HL-60 (cell line): ENCODE data around the gene BTBD9.

Experiments used
- DNase-seq, 2 experiments: peaks; one replicate each; pipeline ENCODE4 v3.0.0-alpha.2; 2010 to 2020; ENCODE audit warnings: low read depth in 1 of 2, low spot score in 1 of 2
- H3K27ac ChIP-seq: fragments of 250-450 bp; sonication (Bioruptor Pico); replicated peaks from 2 replicates; pipeline ENCODE4 v1.5.1; 2020; ENCODE audit warnings: mild to moderate bottlenecking, moderate library complexity
- H3K27me3 ChIP-seq: fragments of 250-450 bp; sonication (Bioruptor Pico); 2 replicates; pipeline ENCODE4 v1.5.1; 2021; ENCODE audit warnings: mild to moderate bottlenecking, moderate library complexity; ENCODE audit not compliant: insufficient read depth, poor library complexity, severe bottlenecking
- H3K4me3 ChIP-seq: replicated peaks from 2 replicates; pipeline ENCODE4 v1.5.1; 2011; ENCODE audit warnings: mild to moderate bottlenecking, control low read depth, low read length; ENCODE audit not compliant: insufficient read depth
- CTCF ChIP-seq: IDR thresholded peaks from one replicate; pipeline ENCODE4 v1.5.1; 2011; ENCODE audit warnings: low read length, control low read depth, inconsistent platforms; ENCODE audit not compliant: insufficient read depth
- GABPA ChIP-seq: IDR thresholded peaks from 2 replicates; pipeline ENCODE4 v1.6.1; 2012; ENCODE audit warnings: low read depth
- POLR2AphosphoS5 ChIP-seq: IDR thresholded peaks from 2 replicates; pipeline ENCODE4 v1.6.1; 2012; ENCODE audit warnings: low read depth
- SPI1 ChIP-seq: IDR thresholded peaks from 2 replicates; pipeline ENCODE4 v1.6.1; 2012; ENCODE audit warnings: low read depth, mild to moderate bottlenecking, borderline replicate concordance
- TF ChIP-seq, protein P1 (sequence below): IDR thresholded peaks from 2 replicates; pipeline ENCODE4 v1.6.1; 2012; ENCODE audit warnings: low read depth; ENCODE audit not compliant: insufficient replicate concordance

BTBD9 gene

DNA sequence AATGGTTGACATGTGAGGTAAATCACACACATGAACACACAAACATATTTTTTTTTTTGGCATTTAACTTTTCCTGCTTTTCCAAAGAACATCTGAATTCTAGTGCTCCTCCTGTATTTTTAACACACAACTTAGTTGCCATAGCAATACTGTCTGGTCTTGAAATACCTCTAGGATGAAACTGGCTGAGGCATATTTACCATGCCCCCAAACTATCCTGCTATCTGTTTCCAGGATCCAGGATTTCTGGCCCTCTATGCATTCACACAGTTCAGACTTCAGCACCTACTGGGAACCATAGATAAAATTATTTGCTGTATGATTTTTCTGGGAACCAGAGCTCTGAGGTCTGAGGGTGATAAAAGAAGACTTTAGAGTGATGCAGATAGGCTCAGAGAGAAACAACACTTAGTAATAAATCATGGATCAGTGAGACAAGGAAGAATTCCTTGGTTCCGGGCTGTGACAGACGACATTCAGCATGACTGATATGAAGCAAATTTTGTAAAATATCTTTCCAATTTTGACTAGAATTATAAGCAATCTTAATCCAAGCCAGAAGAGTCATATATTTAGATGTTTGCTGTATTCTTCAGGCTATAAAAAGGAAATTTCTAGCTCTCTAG lies 359.7 kb downstream of the BTBD9 start:
- Histone ChIP-seq H3K27me3 (no peaks in the 10 kb centered on the region), H3K27ac (no peak overlapping the region), H3K4me3 (no peak overlapping the region)
- TF ChIP-seq CTCF (no peak), POLR2AphosphoS5 (no peak), SPI1 (no peak), GABPA (no peak)
- TF ChIP-seq, protein P1, sequence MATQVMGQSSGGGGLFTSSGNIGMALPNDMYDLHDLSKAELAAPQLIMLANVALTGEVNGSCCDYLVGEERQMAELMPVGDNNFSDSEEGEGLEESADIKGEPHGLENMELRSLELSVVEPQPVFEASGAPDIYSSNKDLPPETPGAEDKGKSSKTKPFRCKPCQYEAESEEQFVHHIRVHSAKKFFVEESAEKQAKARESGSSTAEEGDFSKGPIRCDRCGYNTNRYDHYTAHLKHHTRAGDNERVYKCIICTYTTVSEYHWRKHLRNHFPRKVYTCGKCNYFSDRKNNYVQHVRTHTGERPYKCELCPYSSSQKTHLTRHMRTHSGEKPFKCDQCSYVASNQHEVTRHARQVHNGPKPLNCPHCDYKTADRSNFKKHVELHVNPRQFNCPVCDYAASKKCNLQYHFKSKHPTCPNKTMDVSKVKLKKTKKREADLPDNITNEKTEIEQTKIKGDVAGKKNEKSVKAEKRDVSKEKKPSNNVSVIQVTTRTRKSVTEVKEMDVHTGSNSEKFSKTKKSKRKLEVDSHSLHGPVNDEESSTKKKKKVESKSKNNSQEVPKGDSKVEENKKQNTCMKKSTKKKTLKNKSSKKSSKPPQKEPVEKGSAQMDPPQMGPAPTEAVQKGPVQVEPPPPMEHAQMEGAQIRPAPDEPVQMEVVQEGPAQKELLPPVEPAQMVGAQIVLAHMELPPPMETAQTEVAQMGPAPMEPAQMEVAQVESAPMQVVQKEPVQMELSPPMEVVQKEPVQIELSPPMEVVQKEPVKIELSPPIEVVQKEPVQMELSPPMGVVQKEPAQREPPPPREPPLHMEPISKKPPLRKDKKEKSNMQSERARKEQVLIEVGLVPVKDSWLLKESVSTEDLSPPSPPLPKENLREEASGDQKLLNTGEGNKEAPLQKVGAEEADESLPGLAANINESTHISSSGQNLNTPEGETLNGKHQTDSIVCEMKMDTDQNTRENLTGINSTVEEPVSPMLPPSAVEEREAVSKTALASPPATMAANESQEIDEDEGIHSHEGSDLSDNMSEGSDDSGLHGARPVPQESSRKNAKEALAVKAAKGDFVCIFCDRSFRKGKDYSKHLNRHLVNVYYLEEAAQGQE, result no peak
- no peak for DNase-seq

DNA sequence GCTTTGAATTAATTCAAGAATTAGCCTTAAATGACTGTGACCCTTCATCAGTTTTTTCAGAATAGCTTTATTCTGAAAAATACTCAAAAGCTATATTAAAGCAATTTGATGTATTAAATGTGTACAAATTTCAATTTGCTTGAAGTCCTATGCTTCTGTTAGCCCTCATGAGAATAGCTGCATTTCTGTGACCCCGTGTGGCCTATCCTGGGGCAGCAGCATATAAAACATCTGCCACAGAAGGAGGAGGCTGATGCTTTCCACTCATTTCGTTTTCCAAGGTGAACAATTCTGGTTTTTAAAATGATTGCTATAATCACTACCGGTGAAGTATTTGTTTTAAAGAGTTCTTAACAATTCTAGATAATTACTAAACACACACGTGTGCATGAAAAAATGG lies 360.3 kb downstream of the BTBD9 start:
- DNase-seq, result no peak

GRCh38 chr6:38273325-38273724 lies 366.4 kb downstream of the BTBD9 start:
- Histone ChIP-seq H3K27ac (no peak overlapping the region), H3K4me3 (no peak overlapping the region), H3K27me3 (no peaks in the 10 kb centered on the region)
- TF ChIP-seq GABPA (no peak), POLR2AphosphoS5 (no peak), SPI1 (no peak), CTCF (no peak)
- TF ChIP-seq, protein P1, result no peak
- no peak for DNase-seq

More for the DNA sequence above, 360.3 kb downstream of the BTBD9 start:
- TF ChIP-seq CTCF (no peak), POLR2AphosphoS5 (no peak), SPI1 (no peak), GABPA (no peak)
- TF ChIP-seq, protein P1, result no peak
- Histone ChIP-seq H3K27me3 (no peaks in the 10 kb centered on the region), H3K4me3 (no peak overlapping the region), H3K27ac (no peak overlapping the region)
